Astrocyte (in vitro differentiated cells and primary cell): Measurements from ENCODE around the gene GPR162. TPM values are rescaled to one million over a fixed set of nuclear protein-coding genes. Genes with fewer than 3 reads are reported as not detected.

Experiments
- DNase-seq: peaks from one replicate; pipeline ENCODE4 v3.0.0-alpha.2; 2010; ENCODE audit warnings: low read depth
- FAIRE-seq: peaks from 2 replicates; lab custom pipeline; 2011; peaks lifted over from hg19 to GRCh38; lab: Jason Lieb, UNC
- H2AFZ ChIP-seq: 2 replicates; pipeline ENCODE4 v1.6.0; 2012; ENCODE audit warnings: low read depth, low read length, inconsistent platforms
- H3K27ac ChIP-seq: 2 replicates; pipeline ENCODE4 v1.5.1; 2011; ENCODE audit warnings: low read depth, low read length, inconsistent platforms
- H3K27me3 ChIP-seq: 2 replicates; pipeline ENCODE4 v1.6.0; 2011; ENCODE audit warnings: low read length, inconsistent platforms; ENCODE audit not compliant: insufficient read depth
- H3K36me3 ChIP-seq: 2 replicates; pipeline ENCODE4 v1.5.1; 2011; ENCODE audit warnings: low read length, inconsistent platforms; ENCODE audit not compliant: insufficient read depth
- H3K4me1 ChIP-seq: 2 replicates; pipeline ENCODE4 v1.5.1; 2011; ENCODE audit warnings: low read length, inconsistent platforms; ENCODE audit not compliant: insufficient read depth
- H3K4me2 ChIP-seq: 2 replicates; pipeline ENCODE4 v1.6.0; 2012; ENCODE audit warnings: low read length, inconsistent platforms
- H3K4me3 ChIP-seq: 2 replicates; pipeline ENCODE4 v1.5.1; 2011; ENCODE audit warnings: low read depth, mild to moderate bottlenecking, low read length, inconsistent platforms; ENCODE audit not compliant: insufficient read depth
- H3K79me2 ChIP-seq: 2 replicates; pipeline ENCODE4 v1.6.0; 2012; ENCODE audit warnings: mild to moderate bottlenecking, low read length, inconsistent platforms; ENCODE audit not compliant: insufficient read depth
- H3K9ac ChIP-seq: 2 replicates; pipeline ENCODE4 v1.6.0; 2012; ENCODE audit warnings: mild to moderate bottlenecking, low read length, inconsistent platforms
- H3K9me3 ChIP-seq: 2 replicates; pipeline ENCODE4 v1.5.1; 2012; ENCODE audit warnings: low read depth, mild to moderate bottlenecking, low read length, inconsistent platforms; ENCODE audit not compliant: insufficient read depth
- H4K20me1 ChIP-seq: 2 replicates; pipeline ENCODE4 v1.6.0; 2012; ENCODE audit warnings: low read length, inconsistent platforms; ENCODE audit not compliant: insufficient read depth
- H3K27ac Mint-ChIP-seq: one replicate; pipeline ENCODE4 v1.8.0; 2021; ENCODE audit warnings: mild to moderate bottlenecking, mixed read lengths; ENCODE audit not compliant: unreplicated experiment
- H3K27me3 Mint-ChIP-seq: one replicate; pipeline ENCODE4 v1.8.0; 2021; ENCODE audit warnings: low read depth, mixed read lengths; ENCODE audit not compliant: unreplicated experiment
- H3K36me3 Mint-ChIP-seq: one replicate; pipeline ENCODE4 v1.8.0; 2021; ENCODE audit warnings: low read depth, mixed read lengths; ENCODE audit not compliant: unreplicated experiment
- H3K4me1 Mint-ChIP-seq: one replicate; pipeline ENCODE4 v1.8.0; 2021; ENCODE audit warnings: low read depth, mixed read lengths; ENCODE audit not compliant: unreplicated experiment
- H3K4me3 Mint-ChIP-seq: one replicate; pipeline ENCODE4 v1.8.0; 2021; ENCODE audit warnings: mild to moderate bottlenecking, moderate library complexity, mixed read lengths; ENCODE audit not compliant: unreplicated experiment
- H3K9me3 Mint-ChIP-seq: one replicate; pipeline ENCODE4 v1.8.0; 2021; ENCODE audit warnings: mild to moderate bottlenecking, mixed read lengths; ENCODE audit not compliant: unreplicated experiment
- CTCF ChIP-seq: IDR thresholded peaks from 2 replicates; pipeline ENCODE4 v1.5.1; 2011; ENCODE audit warnings: low read depth, mild to moderate bottlenecking, inconsistent platforms, low read length, moderate library complexity; ENCODE audit not compliant: insufficient read depth
- EZH2 ChIP-seq: IDR thresholded peaks from 2 replicates; pipeline ENCODE4 v1.6.1; 2012; ENCODE audit warnings: mild to moderate bottlenecking, low read length, inconsistent platforms; ENCODE audit not compliant: insufficient read depth
- total RNA-seq: library from RNA; stranded (reverse); gene quantifications from 2 replicates; pipeline ENCODE4 v1.2.1, GENCODE V29; 2021

Gene GPR162
- total RNA-seq, 1 donor from 2014 or later: 6.2 TPM

GRCh38 chr12:6853626-6854025, 32.0 kb downstream of the GPR162 start:
- H3K27me3 Mint-ChIP-seq: no peaks in the 10 kb centered on the region
- no peaks in the 10 kb centered on the region for H3K9me3 Mint-ChIP-seq
- H4K20me1 ChIP-seq: peaks cover 33% of the 10 kb centered on the region
- no peaks in the 10 kb centered on the region for H3K27me3 ChIP-seq
- DNase-seq (no peak), FAIRE-seq (no peak)
- peaks cover 19% of the 10 kb centered on the region for H3K4me1 ChIP-seq
- H3K4me1 Mint-ChIP-seq: peaks cover 12% of the 10 kb centered on the region
- peak overlapping the region; percentile 73 for H3K27ac Mint-ChIP-seq
- H3K36me3 ChIP-seq: peaks cover 20% of the 10 kb centered on the region
- peak overlapping the region; percentile 96 for H3K4me3 Mint-ChIP-seq
- peak overlapping the region; percentile 88 for H3K4me2 ChIP-seq
- H3K27ac ChIP-seq: peak overlapping the region; percentile 89
- TF ChIP-seq EZH2 (no peak), CTCF (no peak)
- peaks cover 55% of the 10 kb centered on the region for H3K79me2 ChIP-seq
- H2AFZ ChIP-seq: no peak overlapping the region
- peak overlapping the region; percentile 88 for H3K9ac ChIP-seq
- peak overlapping the region; percentile 87 for H3K4me3 ChIP-seq
- no peaks in the 10 kb centered on the region for H3K9me3 ChIP-seq
- peaks cover 12% of the 10 kb centered on the region for H3K36me3 Mint-ChIP-seq

- Histone ChIP-seq H3K4me2 (peak overlapping the region; percentile 88), H3K27me3 (no peaks in the 10 kb centered on the region), H3K9me3 (no peaks in the 10 kb centered on the region), H2AFZ (no peak overlapping the region), H3K36me3 (peaks cover 24% of the 10 kb centered on the region), H3K27ac (peak overlapping the region; percentile 9), H3K4me3 (no peak overlapping the region), H3K79me2 (peaks cover 51% of the 10 kb centered on the region), H4K20me1 (peaks cover 33% of the 10 kb centered on the region), H3K9ac (peak overlapping the region; percentile 88), H3K4me1 (peaks cover 19% of the 10 kb centered on the region)
- Mint-ChIP-seq H3K36me3 (peaks cover 12% of the 10 kb centered on the region), H3K27ac (peak overlapping the region; percentile 73), H3K4me1 (peaks cover 12% of the 10 kb centered on the region), H3K9me3 (no peaks in the 10 kb centered on the region), H3K27me3 (no peaks in the 10 kb centered on the region), H3K4me3 (peak overlapping the region; percentile 96)
- TF ChIP-seq CTCF (no peak), EZH2 (no peak)
- DNase-seq (no peak), FAIRE-seq (no peak)
Measured at GRCh38 chr12:6854036-6854435, 32.4 kb downstream of the GPR162 start.

GRCh38 chr12:6855322-6855721, 33.7 kb downstream of the GPR162 start:
- H3K36me3 Mint-ChIP-seq: peaks cover 16% of the 10 kb centered on the region
- H3K9ac ChIP-seq: no peak overlapping the region
- peaks cover 38% of the 10 kb centered on the region for H3K79me2 ChIP-seq
- H4K20me1 ChIP-seq: peaks cover 24% of the 10 kb centered on the region
- no peaks in the 10 kb centered on the region for H3K27me3 ChIP-seq
- no peak overlapping the region for H2AFZ ChIP-seq
- no peaks in the 10 kb centered on the region for H3K9me3 Mint-ChIP-seq
- H3K9me3 ChIP-seq: no peaks in the 10 kb centered on the region
- peaks cover 18% of the 10 kb centered on the region for H3K4me1 ChIP-seq
- H3K4me3 Mint-ChIP-seq: no peak overlapping the region
- H3K4me2 ChIP-seq: no peak overlapping the region
- FAIRE-seq: no peak
- H3K36me3 ChIP-seq: peaks cover 31% of the 10 kb centered on the region
- TF ChIP-seq CTCF (no peak), EZH2 (no peak)
- peak overlapping the region; percentile 18 for H3K27ac Mint-ChIP-seq
- peaks cover 12% of the 10 kb centered on the region for H3K4me1 Mint-ChIP-seq
- no peak for DNase-seq
- no peak overlapping the region for H3K27ac ChIP-seq
- H3K4me3 ChIP-seq: no peak overlapping the region
- no peaks in the 10 kb centered on the region for H3K27me3 Mint-ChIP-seq
